Measurements from ENCODE around the gene IFNK.

IFNK gene

GRCh38 chr9:27514551-27514950 is 9.5 kb upstream of the IFNK start:
- no peak for DNase-seq

- no peak for DNase-seq
Measured at GRCh38 chr9:27518006-27518405, 6.1 kb upstream of the IFNK start.

DNA sequence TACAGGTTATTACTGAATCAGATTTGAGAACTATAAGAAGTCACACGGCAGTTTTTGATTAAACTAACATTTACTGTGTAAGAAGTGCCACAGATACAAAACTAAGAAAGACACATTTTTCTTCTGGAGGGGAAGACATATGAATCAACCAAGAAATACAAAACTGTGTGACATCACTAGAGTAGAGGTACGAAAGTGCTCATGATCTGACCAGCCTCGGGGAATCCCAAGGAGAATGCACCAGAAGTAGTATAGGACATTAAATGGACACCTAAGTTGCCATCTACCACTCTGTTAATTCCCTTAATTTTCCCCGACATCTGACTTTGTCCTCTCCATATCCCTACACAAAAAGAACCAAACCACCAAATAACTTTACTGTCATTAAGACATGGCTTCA is 5.3 kb upstream of the IFNK start:
- no peak for DNase-seq

DNA sequence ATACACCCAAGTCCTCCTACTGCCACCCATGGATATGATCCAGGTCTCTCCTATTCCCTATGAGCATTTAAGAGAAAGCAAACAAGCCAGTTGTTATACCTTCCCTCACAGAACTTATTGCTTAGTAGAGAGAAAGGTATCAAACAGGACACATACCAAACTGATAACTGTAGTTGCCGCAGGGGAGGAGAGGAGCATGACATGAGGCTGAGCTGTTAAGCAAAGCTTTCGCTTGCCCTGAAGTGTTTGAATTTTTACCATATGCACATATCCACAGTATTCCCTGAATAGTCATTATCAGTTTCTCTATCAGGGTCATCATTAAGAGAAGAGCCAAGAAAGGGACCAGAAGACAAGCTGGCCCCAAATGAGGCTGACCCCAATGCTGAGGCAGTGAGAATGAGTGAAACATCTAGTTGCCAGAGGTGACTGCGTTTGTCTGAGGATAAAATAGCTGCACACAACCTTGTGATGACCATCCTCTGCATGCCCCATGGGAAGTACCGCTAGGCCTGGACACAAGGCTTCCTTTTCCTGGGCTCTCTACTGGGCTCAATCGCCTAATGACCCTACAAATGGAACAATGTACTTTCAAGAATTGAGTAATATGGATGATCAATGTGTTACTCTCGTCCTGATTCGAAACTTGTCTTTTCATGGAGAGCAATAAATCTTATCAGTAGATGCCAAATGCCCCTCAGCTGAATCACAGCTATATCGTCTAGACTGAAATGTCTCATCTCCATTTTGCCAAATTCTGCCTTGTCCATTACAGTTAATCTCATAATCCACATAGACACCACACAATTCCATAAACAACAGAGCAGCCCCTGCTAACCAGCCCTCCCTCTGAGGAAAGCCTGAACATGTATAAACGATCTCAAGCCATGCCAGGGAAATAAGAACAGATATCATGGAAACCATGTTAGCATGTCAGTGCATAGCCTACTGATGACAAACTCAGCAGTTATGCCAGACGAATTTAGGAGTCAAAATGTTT is 4.3 kb upstream of the IFNK start:
- DNase-seq = no peak

DNA sequence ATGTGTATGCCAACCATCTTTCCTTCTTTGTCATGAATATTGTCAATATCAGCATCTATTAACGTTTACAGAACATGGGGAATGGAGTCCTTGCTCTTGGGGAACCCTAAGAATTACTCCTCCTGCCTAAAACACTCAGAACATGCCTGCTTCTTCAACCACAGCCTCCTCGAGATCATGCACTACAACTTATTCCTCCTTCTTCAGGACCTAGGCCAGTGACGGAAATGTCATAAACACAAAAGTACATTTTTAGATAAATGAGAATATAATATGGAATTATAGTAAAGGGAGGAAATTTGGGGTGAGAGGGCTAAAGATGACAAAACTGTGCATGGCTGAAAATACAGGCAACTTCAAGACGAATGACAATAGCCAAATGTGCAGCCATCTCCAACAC is 3.1 kb upstream of the IFNK start:
- DNase-seq = no peak

DNA sequence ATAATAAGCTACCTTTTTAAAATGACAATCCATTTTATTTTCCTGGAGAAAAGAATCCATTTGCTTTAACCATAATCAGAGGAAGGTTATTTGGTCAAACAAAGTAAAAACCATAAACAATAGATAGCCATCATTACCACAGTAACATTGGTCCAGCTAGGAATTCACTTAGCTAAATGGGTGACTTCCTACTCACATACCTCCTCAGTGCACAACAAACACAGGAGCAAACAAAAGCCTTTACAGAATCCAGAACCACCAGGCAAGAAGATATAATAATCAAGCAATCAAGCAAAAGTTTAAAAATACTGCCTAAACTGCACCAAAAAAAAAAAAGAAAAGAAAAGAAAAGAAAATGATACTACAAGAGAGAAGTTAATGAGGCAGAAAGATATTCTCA is 949 bp upstream of the IFNK start:
- no peak for DNase-seq

GRCh38 chr9:27527702-27528075 is 3.6 kb downstream of the IFNK start:
- DNase-seq = no peak

DNA sequence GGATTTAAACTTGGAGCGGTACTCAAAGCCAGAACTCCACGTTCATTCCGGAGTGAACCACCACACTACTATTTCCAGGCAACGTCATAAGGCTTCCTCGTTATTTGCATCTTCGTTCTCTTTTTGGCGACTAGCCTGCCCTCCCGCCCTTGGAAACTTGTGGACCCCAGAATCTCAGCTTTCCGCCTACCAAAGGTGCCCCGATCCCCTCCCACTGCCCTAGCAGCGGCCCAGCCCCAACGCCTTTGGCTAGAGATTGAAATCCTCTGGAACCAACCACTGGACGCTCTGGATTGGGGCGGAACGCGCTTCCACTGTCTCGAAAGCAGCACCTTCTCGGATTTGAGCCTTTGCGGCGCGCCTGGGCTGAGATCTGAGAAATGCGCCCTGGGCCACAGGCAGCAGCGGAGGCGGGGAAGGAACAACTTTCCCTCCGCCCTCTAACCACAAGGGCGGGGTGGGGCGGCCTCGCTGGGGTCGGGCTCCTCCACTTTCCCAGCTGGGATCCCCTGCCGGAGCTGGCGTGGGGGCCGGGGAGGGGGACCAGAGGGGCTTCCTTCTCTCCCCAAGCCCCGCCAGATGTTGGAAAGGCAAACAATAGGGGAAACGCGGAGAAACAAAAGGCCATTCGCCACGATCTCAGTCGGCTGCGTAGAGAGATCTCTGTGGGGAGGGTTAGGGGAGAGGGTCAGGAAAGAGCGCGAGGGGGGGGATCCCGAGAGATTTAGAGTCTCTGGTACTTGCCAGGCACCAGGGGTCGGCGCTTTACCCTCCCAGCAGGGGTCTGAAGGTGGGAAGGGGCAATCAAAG is 4.2 kb downstream of the IFNK start:
- DNase-seq = peak; percentile 15

GRCh38 chr9:27528886-27529315 is 4.8 kb downstream of the IFNK start:
- DNase-seq = no peak

- DNase-seq = peak; percentile 66
Measured at GRCh38 chr9:27529316-27530278, 5.5 kb downstream of the IFNK start, which contains the start of gene MOB3B. Gene MOB3B (minus strand): TSS chr9:27529814. CDS start chr9:27455550, 74,264 bp downstream.

DNA sequence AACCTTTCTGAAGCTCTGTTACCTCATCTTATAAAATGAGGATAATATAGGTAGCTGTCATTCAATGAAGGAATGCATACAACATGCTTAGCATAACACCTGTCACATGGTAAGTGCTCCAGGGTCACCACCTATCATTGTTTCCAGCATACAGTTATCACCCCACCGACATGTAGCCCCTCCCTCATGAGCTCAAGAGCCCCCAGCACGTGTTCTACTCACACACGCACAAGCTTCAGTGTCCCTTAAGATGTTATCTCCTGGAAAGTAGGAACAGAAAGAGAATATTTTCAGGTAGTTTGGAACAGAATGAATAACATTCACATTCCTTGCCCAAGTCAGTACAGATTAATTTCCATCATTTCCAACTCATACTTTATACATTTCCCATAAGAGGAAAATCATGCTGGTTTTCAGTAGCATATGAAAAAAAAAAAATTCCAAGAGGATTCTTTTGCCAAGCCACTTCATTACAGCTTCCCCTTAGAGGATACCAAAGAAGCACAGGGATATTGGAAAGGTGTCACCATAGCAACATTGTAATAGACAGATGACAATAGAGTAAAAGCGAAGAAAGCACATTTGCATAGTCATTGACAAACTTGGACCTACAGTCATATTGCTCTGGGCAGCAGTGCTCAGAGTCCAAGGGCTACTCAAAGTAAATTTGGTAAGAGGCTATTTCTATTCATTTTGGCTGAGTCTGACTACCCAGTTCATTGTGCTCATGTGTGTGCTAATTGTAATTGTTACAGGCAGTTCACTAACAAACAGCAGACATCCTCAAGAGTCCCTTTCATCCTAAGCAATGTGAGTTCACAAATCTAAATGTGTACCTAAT is 7.0 kb downstream of the IFNK start:
- no peak for DNase-seq

DNA sequence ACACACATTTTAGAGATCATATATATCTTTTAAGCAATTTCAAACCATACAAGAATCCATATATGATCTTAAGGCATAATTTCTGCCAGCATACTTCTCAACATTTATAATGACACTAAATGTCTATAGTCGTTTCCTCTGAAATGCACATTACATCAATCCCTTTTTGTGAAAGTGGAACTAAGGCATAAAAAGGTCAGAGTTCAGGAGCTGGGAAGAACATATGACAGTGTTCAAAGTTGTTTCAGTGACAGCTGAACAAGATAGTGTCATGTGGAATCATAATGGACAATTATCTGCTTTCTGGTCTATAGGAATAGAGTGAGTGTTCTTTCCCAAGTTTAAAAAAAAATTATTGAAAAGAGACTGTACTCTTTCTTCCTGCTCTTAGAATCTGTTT is 8.0 kb downstream of the IFNK start:
- no peak for DNase-seq

DNA sequence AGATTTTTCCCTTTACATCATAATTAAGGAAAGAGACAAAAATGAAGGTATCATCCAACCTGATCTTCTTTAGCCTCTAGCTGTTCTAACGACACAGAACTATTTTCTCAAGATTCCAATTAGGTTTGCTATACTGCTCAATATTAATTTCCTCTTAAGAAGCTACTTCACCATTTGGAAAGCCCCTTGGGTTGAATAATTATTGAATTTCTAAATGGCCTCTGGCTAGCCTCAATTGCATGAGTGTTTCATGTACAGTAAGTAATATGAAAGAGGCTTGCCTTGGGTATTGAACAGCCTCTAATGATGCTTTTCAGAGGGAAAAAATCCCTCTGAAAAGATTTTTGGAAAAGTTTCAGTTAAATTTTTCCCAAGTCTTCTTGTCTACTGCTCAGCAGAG is 9.2 kb downstream of the IFNK start:
- no peak for DNase-seq

DNA sequence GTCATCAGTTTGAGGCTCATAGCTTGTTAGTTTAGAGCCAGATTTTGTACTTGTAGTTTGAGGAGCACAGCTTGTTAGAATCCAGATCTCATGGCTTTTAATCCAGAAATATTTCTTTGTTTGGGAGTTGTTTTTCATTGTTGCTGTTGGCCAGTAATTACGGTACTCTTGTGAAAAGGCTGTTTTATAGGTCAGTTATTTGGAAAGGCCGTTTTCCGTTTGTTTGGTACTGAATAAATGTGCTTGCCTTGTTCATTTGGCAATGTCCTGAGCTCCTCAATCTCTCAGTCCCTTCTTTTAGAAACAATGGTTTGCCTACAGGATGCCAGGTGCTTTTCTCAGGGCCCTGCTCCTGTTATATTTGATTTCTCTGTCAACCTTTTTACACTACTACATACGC is 10.0 kb downstream of the IFNK start:
- DNase-seq = no peak

DNA sequence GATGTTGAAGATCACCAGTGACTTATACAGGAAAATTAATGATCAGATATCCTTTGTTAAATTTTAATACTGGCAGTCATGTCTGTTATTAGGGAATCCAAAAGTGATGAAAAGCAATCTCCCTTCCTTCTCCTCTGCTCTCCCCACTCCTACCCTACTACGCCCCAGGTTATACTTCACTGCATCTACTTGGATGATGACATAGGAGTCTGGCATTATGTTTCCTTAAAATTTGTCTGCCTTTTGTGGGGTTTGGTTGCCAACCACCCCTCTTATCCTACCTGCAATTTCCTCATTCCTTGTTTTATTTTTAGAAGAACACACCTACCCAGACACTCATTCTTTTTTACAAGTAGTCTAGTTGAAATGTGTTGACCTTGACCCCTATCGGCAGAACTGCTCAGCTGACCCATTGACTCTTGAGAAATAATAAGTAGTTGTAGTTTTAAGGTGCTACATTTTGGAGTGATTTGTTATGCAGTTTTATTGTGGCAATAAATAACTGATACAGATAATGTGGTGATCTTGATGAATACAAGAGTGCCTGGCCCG is 10.6 kb downstream of the IFNK start:
- DNase-seq = no peak

DNA sequence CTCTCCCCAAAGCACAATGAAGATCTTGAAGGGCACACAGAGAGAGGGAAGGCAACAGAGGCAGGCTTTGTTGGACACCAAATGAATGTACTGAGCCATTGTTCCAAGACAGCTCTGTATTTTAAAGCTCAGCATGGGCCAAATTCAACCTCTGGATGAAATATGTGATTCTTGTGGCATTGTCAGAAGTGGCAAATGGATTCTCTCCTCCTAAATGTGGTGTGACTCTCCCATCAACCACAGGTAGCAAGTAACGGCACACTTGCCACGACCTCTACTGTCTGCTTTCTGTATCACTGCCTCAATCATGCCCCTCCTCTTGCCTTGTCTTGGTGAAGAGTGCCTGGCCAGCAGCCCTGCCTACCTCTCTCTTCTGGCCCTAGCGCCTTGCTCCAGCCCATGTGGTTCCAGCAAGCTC is 11.6 kb downstream of the IFNK start:
- DNase-seq = no peak

DNA sequence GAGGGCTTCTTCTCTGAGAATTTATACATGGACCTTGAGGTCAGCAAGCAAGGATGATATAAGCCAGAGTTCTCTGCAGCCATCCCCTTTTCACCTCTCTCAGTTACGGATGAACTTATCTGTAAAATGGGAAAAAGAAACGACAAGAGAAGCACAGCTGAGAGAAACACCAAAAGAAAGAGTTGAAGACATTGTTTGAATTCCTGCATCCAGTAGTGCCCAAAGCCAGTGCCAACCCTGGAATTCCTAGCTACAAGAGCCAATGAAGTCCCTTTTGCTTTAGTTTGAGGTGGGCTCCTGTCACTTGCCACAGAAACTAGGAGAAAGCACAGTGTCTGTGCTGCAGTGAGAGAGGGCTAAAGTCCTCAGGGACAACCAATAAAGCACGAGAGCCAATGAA is 12.1 kb downstream of the IFNK start:
- DNase-seq = no peak

DNA sequence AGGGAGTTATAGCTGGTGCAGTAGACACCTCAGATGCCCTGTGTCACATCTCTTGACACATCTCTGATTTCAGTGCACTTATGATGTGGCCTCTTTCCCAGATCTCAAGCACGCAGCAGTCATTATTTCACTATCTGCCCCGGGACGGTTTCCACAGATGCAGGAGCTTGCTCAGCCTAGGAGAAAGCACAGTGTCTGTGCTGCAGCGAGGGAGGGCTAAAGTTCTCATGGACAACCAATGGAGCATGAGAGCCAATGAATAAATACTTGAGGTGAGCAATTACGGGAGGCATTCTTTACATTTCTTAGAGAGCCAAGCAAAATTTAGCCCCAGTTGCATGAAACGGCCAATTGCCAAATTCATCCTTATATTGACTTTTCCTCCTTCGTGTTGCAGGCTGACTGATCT is 12.9 kb downstream of the IFNK start:
- DNase-seq = no peak

GRCh38 chr9:27537756-27538155 is 13.7 kb downstream of the IFNK start:
- DNase-seq = no peak

DNA sequence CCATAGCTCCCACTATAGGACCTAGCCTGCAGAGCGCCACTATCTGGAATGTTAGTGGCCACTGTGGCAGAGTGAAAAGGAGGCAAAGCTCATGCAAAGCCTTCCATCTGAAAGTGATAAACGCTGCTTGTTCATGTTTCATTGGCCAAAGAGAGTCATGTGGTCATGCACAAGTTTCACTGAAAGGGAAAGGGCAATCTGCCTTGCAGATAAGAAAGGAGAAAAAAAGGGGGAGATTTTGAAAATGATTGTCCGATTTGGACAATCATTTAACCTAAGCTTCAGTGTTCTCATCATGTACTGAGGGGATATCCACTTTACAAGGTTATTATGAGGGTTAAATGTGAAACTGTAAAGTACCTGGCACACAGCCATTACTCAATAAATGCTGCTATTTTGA is 14.6 kb downstream of the IFNK start:
- no peak for DNase-seq

Data from fibroblast of skin of scalp (primary cell).